Measurements from ENCODE around the gene C3orf49. TPM values are rescaled to one million over a fixed set of nuclear protein-coding genes. Genes with fewer than 3 reads are reported as not detected.

The C3orf49 gene
- total RNA-seq, 1 donor = not detected

DNA sequence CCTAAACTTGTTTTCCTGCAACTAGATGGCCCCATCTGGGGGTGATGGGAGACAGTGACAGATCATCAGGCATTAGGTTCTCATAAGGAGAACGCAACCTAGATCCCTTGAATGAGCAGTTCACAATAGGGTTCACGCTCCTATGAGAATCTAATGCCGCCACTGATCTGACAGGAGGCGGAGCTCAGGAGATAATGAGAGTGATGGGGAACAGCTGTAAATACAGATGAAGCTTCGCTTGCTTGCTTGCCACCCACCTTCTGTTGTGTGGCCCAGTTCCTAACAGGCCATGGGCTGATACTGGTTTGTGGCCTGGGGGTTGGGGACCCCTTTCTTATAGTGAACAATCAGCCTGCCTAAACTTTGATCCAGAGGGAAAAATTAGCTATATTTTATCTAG is 15.2 kb upstream of the C3orf49 start:
- DNase-seq (ENCODE audit: insufficient read length, low spot score, missing footprints) = no peak
- Histone ChIP-seq H3K27ac (ENCODE audit: low read depth, low read length) (no peak overlapping the region), H3K36me3 (ENCODE audit: insufficient read depth, low read length) (no peaks in the 10 kb centered on the region), H2AFZ (ENCODE audit: low read length) (no peak overlapping the region), H3K79me2 (ENCODE audit: insufficient read depth, low read length) (no peaks in the 10 kb centered on the region), H4K20me1 (ENCODE audit: insufficient read depth, low read length) (no peaks in the 10 kb centered on the region), H3K27me3 (ENCODE audit: insufficient read depth, low read length) (peaks cover 4% of the 10 kb centered on the region), H3K4me3 (ENCODE audit: insufficient read depth, low read length) (no peak overlapping the region), H3K4me1 (ENCODE audit: insufficient read depth, low read length) (no peaks in the 10 kb centered on the region), H3K4me2 (ENCODE audit: insufficient read depth, low read length) (no peak overlapping the region), H3K9me3 (ENCODE audit: low read depth, low read length) (no peaks in the 10 kb centered on the region)
- TF ChIP-seq, protein P1, sequence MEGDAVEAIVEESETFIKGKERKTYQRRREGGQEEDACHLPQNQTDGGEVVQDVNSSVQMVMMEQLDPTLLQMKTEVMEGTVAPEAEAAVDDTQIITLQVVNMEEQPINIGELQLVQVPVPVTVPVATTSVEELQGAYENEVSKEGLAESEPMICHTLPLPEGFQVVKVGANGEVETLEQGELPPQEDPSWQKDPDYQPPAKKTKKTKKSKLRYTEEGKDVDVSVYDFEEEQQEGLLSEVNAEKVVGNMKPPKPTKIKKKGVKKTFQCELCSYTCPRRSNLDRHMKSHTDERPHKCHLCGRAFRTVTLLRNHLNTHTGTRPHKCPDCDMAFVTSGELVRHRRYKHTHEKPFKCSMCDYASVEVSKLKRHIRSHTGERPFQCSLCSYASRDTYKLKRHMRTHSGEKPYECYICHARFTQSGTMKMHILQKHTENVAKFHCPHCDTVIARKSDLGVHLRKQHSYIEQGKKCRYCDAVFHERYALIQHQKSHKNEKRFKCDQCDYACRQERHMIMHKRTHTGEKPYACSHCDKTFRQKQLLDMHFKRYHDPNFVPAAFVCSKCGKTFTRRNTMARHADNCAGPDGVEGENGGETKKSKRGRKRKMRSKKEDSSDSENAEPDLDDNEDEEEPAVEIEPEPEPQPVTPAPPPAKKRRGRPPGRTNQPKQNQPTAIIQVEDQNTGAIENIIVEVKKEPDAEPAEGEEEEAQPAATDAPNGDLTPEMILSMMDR (IDR thresholded peaks at IDR 0.05; ENCODE audit: extremely low read depth, low read depth, low read length) = no peak

DNA sequence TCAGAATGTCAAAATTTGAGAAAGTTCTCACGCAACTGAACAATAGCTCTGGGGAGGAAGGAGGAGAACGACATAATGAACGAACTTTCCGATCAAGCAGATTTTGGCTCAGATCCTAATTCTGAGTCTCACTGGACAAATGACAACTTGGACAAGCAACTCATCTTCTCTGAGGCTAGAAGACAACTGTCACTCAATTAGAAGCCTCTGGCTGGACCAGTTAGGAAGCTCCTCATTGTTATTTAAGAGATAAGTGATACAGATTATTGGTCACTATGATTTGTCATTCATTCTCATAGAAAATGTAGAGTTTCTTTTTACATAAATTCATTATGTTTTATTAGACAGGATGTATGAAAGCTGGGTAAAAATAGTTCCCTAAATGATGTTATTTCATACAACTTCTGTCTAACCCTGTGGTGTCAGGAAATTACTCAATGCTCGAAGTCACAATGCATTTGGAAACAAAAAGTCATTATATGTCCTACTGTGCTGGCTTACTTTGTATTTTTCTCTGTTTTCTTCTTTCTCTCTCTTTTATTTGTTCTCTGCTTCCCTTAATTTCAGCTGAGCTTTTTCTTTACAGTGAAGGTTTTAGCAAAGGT is 11.0 kb upstream of the C3orf49 start:
- Histone ChIP-seq H2AFZ (ENCODE audit: low read length) (no peak overlapping the region), H4K20me1 (ENCODE audit: insufficient read depth, low read length) (no peaks in the 10 kb centered on the region), H3K79me2 (ENCODE audit: insufficient read depth, low read length) (no peaks in the 10 kb centered on the region), H3K4me1 (ENCODE audit: insufficient read depth, low read length) (no peaks in the 10 kb centered on the region), H3K4me2 (ENCODE audit: insufficient read depth, low read length) (no peak overlapping the region), H3K4me3 (ENCODE audit: insufficient read depth, low read length) (no peak overlapping the region), H3K27me3 (ENCODE audit: insufficient read depth, low read length) (no peaks in the 10 kb centered on the region), H3K36me3 (ENCODE audit: insufficient read depth, low read length) (no peaks in the 10 kb centered on the region), H3K9me3 (ENCODE audit: low read depth, low read length) (no peaks in the 10 kb centered on the region), H3K27ac (ENCODE audit: low read depth, low read length) (no peak overlapping the region)
- TF ChIP-seq, protein P1 (IDR thresholded peaks at IDR 0.05; ENCODE audit: extremely low read depth, low read depth, low read length) = no peak
- peak; percentile 41 for DNase-seq (ENCODE audit: insufficient read length, low spot score, missing footprints)

DNA sequence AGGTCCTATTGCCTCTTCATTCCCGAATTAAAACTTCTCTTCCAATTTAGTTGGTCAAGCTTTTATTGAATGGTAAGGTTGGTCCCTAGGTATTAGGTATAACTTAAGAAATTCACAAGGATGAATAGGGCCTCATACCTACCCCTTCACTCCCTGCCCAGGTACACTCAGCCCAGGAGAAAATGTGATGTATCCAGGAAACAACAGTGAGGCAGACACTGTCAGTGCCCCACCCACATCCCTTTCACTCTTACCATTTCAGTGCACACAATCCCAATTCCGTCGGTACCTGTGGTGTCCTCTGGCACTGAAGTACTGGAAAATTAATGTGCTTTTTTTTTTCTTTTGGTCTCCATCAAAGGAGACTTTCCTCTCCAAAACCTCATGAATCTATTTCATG is 10.5 kb upstream of the C3orf49 start:
- Histone ChIP-seq H3K4me1 (ENCODE audit: insufficient read depth, low read length) (no peaks in the 10 kb centered on the region), H4K20me1 (ENCODE audit: insufficient read depth, low read length) (no peaks in the 10 kb centered on the region), H3K9me3 (ENCODE audit: low read depth, low read length) (no peaks in the 10 kb centered on the region), H3K36me3 (ENCODE audit: insufficient read depth, low read length) (no peaks in the 10 kb centered on the region), H3K4me3 (ENCODE audit: insufficient read depth, low read length) (no peak overlapping the region), H3K4me2 (ENCODE audit: insufficient read depth, low read length) (no peak overlapping the region), H3K27ac (ENCODE audit: low read depth, low read length) (no peak overlapping the region), H3K27me3 (ENCODE audit: insufficient read depth, low read length) (no peaks in the 10 kb centered on the region), H3K79me2 (ENCODE audit: insufficient read depth, low read length) (no peaks in the 10 kb centered on the region), H2AFZ (ENCODE audit: low read length) (no peak overlapping the region)
- TF ChIP-seq, protein P1 (IDR thresholded peaks at IDR 0.05; ENCODE audit: extremely low read depth, low read depth, low read length) = no peak
- DNase-seq (ENCODE audit: insufficient read length, low spot score, missing footprints) = peak; percentile 15

DNA sequence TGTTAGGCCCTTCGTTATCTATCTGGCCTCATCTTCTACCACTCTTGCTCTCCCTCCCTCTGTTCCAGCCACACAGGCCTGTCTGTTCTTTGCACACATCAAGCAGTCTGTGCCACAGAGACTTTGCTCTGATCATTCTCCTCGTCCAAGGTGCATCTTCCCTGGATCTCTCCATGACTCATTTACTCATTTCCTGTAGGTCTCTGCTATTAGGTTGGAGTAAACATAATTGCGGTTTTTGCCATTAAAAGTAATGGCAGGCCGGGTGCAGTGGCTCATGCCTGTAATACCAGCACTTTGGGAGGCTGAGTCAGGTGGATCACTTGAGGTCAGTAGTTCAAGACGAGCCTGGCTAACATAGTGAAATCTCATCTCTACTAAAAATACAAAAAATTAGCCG is 9.5 kb upstream of the C3orf49 start:
- DNase-seq (ENCODE audit: insufficient read length, low spot score, missing footprints) = no peak
- TF ChIP-seq, protein P1 (IDR thresholded peaks at IDR 0.05; ENCODE audit: extremely low read depth, low read depth, low read length) = no peak
- no peaks in the 10 kb centered on the region for H4K20me1 ChIP-seq (ENCODE audit: insufficient read depth, low read length)

More for the DNA sequence above, 9.5 kb upstream of the C3orf49 start:
- H3K27ac ChIP-seq (ENCODE audit: low read depth, low read length) = no peak overlapping the region
- no peak overlapping the region for H3K4me3 ChIP-seq (ENCODE audit: insufficient read depth, low read length)
- no peaks in the 10 kb centered on the region for H3K4me1 ChIP-seq (ENCODE audit: insufficient read depth, low read length)
- H3K36me3 ChIP-seq (ENCODE audit: insufficient read depth, low read length) = no peaks in the 10 kb centered on the region
- no peak overlapping the region for H2AFZ ChIP-seq (ENCODE audit: low read length)
- no peak overlapping the region for H3K4me2 ChIP-seq (ENCODE audit: insufficient read depth, low read length)
- no peaks in the 10 kb centered on the region for H3K79me2 ChIP-seq (ENCODE audit: insufficient read depth, low read length)
- H3K9me3 ChIP-seq (ENCODE audit: low read depth, low read length) = no peaks in the 10 kb centered on the region
- H3K27me3 ChIP-seq (ENCODE audit: insufficient read depth, low read length) = no peaks in the 10 kb centered on the region
